Stimulated activated CD8-positive, alpha-beta memory T cell treated with anti-CD3 and anti-CD28 coated beads, Interleukin-12 subunit alpha, Interleukin-12 subunit beta, amount 100 ng/mL, for 4 hours (primary cell): ENCODE data around the gene ACBD3.

Source experiments
- DNase-seq: peaks from one replicate; pipeline ENCODE4 v3.0.0-alpha.2; 2020; ENCODE audit warnings: low read depth

ACBD3 gene

DNA sequence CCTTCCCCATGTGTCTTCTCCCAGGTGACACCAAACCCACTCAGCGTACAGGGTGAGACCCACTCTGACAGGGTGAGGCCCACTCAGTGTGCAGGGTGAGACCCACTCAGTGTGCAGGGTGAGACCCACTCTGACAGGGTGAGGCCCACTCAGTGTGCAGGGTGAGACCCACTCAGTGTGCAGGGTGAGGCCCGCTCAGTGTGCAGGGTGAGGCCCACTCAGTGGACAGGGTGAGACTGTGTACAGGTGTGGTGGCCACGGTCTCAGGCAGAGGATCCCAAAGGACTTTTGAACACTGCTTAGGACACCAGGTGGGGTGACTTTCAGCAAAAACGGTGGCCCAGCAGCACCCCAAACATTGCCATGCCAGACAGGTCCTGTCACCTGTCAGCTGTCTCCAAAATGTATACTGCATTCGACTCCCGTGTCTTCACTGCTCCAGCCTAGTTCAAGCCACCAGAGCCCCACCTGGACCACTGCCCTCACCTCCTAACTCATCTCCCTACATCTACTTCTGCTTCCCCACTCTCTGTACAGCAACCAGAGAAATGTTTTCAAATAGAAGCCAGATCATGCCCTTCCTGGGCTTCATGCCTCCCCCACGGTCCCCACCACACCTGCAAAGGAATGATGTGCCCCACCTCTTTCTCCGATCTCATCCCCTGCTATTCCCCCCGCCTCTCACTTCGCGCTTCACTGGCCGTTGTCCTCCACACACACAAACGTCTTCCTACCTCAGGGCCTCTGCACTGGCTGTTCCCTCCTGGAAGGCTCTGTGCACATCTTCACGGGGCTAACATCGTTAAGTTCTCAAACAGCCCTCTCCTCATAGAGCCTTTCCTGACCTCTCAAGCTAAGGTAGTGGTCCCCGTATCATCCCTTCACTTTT is 52.1 kb downstream of the ACBD3 start:
- no peak for DNase-seq

DNA sequence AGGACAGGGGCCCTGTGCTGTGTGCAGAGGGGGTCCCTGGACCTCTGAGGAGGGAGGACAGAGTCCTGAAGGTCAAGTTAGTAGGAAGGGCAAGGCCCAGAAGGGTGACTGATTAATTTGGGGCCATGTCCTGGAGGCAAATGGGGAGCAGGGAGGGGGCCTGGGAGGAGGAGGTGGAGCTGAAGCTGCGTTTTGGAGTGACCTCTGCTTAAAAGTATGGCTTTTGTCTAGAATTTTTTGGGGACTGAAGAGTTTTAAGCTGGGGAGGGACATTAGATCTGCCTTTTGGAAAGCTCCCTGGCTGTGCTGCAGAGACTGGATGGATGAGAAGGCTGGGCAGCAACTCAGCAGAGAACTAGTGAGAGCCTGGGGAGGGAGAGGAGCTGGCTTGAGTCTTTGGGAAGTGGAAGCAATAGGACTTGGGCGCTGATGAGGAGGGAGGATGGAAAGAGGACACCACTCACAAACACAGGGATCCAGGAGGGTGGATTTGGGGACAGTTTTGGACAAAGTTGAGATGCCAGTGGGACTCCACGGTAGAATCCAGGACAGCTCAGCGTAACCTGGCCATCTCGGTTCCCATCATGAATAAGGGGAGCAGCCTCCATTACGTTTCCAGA is 52.9 kb downstream of the ACBD3 start:
- DNase-seq, result no peak

- DNase-seq, result no peak
These were observed 53.6 kb downstream of the ACBD3 start for GRCh38 chr1:226132728-226133503.

DNA sequence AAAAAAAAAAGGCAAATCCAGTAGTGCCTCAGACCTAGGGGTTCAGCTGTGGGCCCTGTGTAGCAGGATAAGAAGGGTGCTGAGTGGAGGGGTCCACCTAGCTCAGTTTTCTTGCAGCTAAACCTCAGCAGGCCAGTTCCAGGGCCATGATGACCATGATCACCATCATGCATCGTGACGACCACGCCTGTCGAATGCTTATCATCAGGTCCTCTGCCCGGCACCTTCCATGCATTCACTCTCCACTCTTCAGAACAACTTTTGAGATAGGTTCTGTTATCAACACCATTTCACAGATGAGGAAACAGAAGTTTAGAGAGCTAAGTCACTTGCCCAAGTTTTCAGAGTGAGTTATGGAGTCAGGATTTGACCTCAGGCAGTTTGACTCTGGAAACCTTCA is 54.9 kb downstream of the ACBD3 start:
- DNase-seq, result no peak

GRCh38 chr1:226129230-226129629 is 57.3 kb downstream of the ACBD3 start:
- DNase-seq, result no peak

DNA sequence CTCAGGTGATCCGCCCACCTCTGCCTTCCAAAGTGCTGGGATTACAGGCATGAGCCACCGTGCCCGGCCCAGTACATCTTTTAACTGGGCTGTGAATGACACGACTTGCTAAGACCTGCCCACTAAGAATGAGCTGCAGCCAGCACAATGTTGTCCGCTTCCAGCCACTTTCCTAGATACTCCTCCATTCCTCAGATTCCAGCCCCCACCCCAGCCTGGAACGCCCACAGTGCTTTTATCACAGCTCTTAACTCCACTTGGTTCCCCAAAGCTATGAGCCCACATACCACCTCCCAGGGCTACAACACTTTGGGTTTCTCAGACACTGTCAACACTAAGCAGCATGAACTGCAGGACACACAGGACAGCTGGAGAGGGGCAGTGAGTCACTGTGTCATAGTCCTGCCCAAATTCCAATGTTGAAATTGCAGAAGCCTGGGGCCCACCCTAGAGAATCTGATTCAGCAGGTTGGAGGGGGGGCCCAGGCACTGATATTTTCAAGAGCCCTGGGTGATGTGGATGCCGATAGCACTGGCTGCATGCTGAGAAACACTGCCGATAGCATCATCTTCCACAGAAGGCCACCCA is 58.0 kb downstream of the ACBD3 start:
- DNase-seq, result no peak

- DNase-seq, result no peak
These were observed 59.5 kb downstream of the ACBD3 start for GRCh38 chr1:226126824-226127569.

GRCh38 chr1:226125831-226126230 is 60.7 kb downstream of the ACBD3 start:
- DNase-seq, result no peak

- peak; percentile 70 for DNase-seq
These were observed 61.4 kb downstream of the ACBD3 start for GRCh38 chr1:226125097-226125630.

- no peak for DNase-seq
These were observed 62.7 kb downstream of the ACBD3 start for GRCh38 chr1:226123591-226124471.

DNA sequence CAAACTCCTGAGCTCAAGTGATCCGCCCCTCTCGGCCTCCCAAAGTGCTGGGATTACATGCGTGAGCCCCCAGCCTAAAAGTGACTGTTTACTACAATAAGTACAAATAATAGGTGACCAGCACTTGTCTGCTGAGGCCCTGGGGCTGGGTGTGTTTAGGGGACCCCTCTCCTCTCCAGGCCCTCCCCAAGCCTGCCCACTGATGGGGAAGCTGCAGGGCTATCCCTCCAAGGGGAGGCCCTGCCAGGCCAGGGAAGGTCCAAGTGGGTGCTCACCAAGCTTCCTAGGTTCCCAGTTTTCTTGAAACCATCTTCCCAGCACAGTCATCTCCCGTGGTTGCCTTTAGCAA is 63.4 kb downstream of the ACBD3 start:
- no peak for DNase-seq

DNA sequence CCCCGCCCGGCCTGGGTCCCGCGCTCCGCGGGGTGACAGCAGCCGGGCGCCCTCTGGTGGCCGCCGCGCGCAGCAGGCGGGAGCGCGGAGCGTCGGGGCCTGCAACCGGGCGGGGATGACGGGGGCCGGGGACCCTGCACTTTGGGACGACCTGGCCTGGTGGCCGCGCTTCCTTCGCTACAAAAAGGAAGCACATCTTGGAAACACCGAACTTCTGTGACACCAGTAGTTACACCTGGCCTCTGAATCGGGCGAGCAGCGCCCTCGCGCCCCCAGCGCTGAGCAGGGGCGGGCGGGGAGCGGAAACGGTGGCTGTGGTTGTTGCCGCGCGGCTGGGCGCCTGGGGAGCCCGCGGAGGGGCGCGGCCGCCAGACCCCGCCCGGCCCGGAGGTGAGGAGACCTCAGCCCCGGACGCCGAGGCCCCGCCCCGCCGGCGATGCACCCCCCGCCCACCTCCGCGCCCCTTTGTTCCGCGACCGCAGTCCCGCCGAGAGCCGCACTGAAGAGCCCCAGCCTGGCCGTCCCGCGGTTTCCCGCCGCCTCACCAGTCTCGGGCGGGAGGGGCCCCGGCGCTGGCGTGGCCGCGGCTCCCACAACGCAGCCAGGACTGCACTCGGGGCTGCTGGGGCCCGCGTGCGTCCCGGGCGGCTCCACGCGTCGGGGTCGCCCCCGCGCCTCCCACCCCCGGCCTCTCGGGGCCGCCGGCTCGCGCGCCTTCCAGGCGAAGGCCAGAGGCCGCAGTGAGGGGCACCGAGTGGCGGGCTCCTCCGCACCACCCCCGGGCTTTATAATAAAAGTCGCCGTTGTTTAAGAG is 64.7 kb downstream of the ACBD3 start:
- peak; percentile 61 for DNase-seq

DNA sequence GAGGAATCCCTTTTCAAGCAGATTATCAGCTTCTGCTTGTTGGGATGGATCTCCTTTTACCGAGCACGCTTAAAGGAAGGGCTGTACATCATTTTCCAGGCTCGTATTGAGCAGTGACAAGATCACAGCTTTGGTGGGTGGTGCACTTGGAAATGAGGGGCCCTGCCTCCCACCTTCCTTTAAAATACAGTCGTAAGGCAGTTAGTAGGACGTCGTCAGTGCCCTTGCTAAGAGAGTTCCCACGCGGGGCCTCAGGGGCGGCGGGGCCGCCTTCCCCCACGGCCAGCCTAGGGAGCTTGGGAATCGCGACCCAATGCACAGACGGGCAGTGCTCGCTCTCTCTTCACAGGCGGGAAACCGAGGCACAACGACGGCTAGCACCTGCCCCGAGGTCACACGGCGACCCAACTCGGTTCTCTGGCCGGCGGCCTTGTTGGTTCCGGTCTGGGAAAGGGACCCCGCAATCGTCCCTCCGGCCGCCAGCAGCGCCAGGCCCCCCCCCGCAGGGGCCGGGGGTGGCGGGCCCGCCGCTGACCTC is 65.4 kb downstream of the ACBD3 start:
- no peak for DNase-seq

GRCh38 chr1:226120398-226120797 is 66.1 kb downstream of the ACBD3 start:
- no peak for DNase-seq

GRCh38 chr1:226119169-226119568 is 67.4 kb downstream of the ACBD3 start:
- DNase-seq, result no peak

- no peak for DNase-seq
These were observed 68.2 kb downstream of the ACBD3 start for GRCh38 chr1:226118357-226118756.

DNA sequence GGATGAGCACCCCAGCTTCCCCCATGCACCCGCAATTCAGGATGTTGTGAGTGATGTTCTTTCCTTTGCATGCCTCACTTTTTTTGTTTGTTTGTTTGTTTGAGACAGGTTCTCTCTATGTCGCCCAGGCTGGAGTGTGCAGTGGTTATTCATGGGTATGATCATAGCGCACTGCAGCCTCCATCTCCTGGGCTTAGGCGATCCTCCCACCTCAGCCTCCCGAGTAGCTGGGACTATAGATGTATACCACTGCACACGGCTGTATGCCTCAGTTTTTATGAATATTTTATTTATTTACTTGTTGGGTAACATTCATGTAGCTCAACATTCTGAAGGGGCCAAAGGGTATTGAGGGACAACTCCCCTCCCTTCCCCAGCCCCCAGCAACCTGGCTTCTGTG is 69.2 kb downstream of the ACBD3 start:
- DNase-seq, result no peak

GRCh38 chr1:226116673-226117072 is 69.9 kb downstream of the ACBD3 start:
- DNase-seq, result no peak

DNA sequence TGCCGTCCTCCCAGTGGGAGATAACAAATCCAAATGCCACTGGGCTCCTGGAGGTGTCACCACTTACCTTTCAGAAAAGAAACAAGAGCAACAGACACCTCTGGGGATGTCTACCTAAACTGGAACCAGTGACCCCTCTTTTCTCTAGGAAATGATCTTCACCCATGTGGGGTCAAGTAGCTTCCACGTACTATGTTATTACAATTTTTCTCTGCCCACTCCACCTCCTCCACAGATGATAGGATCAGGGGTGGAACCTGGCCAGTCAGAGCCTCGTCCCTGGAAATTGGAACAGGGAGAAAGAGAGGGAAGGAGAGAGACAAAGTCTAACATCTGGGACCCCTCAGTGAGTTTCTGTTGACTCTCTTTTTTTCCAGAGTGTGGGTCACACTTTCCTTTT is 73.9 kb downstream of the ACBD3 start:
- DNase-seq, result no peak
